Trophoblast cell (in vitro differentiated cells and primary cell): ENCODE measurements around the gene STRBP.
"Not testable (repeated sequence)": the region's sequence is repeated elsewhere in the genome, so short reads cannot be mapped to it uniquely, and the experiment has no call there.

Experiments
- DNase-seq, 2 donors: peaks; one replicate each; pipeline ENCODE4 v3.0.0-alpha.2; 2016
- H2AFZ ChIP-seq: 2 replicates; pipeline ENCODE4 v1.6.1; 2013; ENCODE audit warnings: low read length, moderate library complexity, mild to moderate bottlenecking; ENCODE audit not compliant: insufficient read depth, poor library complexity
- H2AK5ac ChIP-seq: 2 replicates; pipeline ENCODE4 v1.6.1; 2013; ENCODE audit warnings: mild to moderate bottlenecking, low read length
- H2BK120ac ChIP-seq: 2 replicates; pipeline ENCODE4 v1.6.1; 2013; ENCODE audit warnings: low read length, mild to moderate bottlenecking, moderate library complexity; ENCODE audit not compliant: insufficient read depth, poor library complexity
- H2BK12ac ChIP-seq: 2 replicates; pipeline ENCODE4 v1.6.1; 2013; ENCODE audit warnings: mild to moderate bottlenecking, low read length, moderate library complexity
- H2BK5ac ChIP-seq: 2 replicates; pipeline ENCODE4 v1.6.1; 2013; ENCODE audit warnings: low read length, low read depth, moderate library complexity, mild to moderate bottlenecking; ENCODE audit not compliant: poor library complexity
- H3K14ac ChIP-seq: 2 replicates; pipeline ENCODE4 v1.6.1; 2013; ENCODE audit warnings: mild to moderate bottlenecking, low read length
- H3K18ac ChIP-seq: 2 replicates; pipeline ENCODE4 v1.6.1; 2013; ENCODE audit warnings: mild to moderate bottlenecking, low read length
- H3K23ac ChIP-seq: 2 replicates; pipeline ENCODE4 v1.6.1; 2013; ENCODE audit warnings: low read length
- H3K27ac ChIP-seq: 2 replicates; pipeline ENCODE4 v1.5.1; 2013; ENCODE audit warnings: low read depth, mild to moderate bottlenecking, inconsistent platforms, low read length, moderate library complexity
- H3K27me3 ChIP-seq: 2 replicates; pipeline ENCODE4 v1.6.1; 2013; ENCODE audit warnings: inconsistent platforms, mild to moderate bottlenecking, low read length, moderate library complexity; ENCODE audit not compliant: insufficient read depth
- H3K36me3 ChIP-seq, 2 experiments: 1 replicate in 1 of 2; 2 replicates in 1 of 2; pipeline ENCODE4 v1.6.1; 2013; ENCODE audit warnings: low read length in 2 of 2, mild to moderate bottlenecking in 2 of 2, moderate library complexity in 1 of 2; ENCODE audit not compliant: insufficient read depth in 2 of 2, control insufficient read depth in 1 of 2
- H3K4ac ChIP-seq: 2 replicates; pipeline ENCODE4 v1.6.1; 2013; ENCODE audit warnings: low read depth, mild to moderate bottlenecking, low read length, moderate library complexity
- H3K4me1 ChIP-seq, 2 experiments: 1 replicate in 1 of 2; 2 replicates in 1 of 2; pipeline ENCODE4 v1.6.1; 2013; ENCODE audit warnings: low read length in 2 of 2, mild to moderate bottlenecking in 2 of 2, moderate library complexity in 1 of 2; ENCODE audit not compliant: insufficient read depth in 2 of 2, control insufficient read depth in 1 of 2
- H3K4me2 ChIP-seq: 2 replicates; pipeline ENCODE4 v1.6.1; 2013; ENCODE audit warnings: inconsistent platforms, mild to moderate bottlenecking, low read length, moderate library complexity
- H3K4me3 ChIP-seq: 2 replicates; pipeline ENCODE4 v1.5.1; 2013; ENCODE audit warnings: mild to moderate bottlenecking, low read depth, low read length, inconsistent platforms
- H3K79me1 ChIP-seq: one replicate; pipeline ENCODE4 v1.6.1; 2013; ENCODE audit warnings: low read length
- H3K79me2 ChIP-seq: 2 replicates; pipeline ENCODE4 v1.6.1; 2013; ENCODE audit warnings: low read length, mild to moderate bottlenecking; ENCODE audit not compliant: control insufficient read depth, insufficient read depth, poor library complexity
- H3K9ac ChIP-seq: 2 replicates; pipeline ENCODE4 v1.6.1; 2013; ENCODE audit warnings: mild to moderate bottlenecking, low read length
- H3K9me3 ChIP-seq: 2 replicates; pipeline ENCODE4 v1.6.1; 2013; ENCODE audit warnings: low read depth, mild to moderate bottlenecking, control low read depth, inconsistent platforms, low read length; ENCODE audit not compliant: insufficient read depth
- H4K12ac ChIP-seq: 2 replicates; pipeline ENCODE4 v1.6.1; 2013; ENCODE audit warnings: low read depth, mild to moderate bottlenecking, low read length, moderate library complexity
- H4K8ac ChIP-seq: 2 replicates; pipeline ENCODE4 v1.6.1; 2013; ENCODE audit warnings: low read depth, mild to moderate bottlenecking, low read length, moderate library complexity
- H4K91ac ChIP-seq: one replicate; pipeline ENCODE4 v1.6.1; 2013; ENCODE audit warnings: low read depth, mild to moderate bottlenecking, low read length, moderate library complexity
- WGBS: extraction: QIAGEN DNeasy Blood & Tissue Kit; methylation state at CpG from one replicate; pipeline ENCODE4 v1.1.7; 2013; ENCODE audit warnings: missing lambda C conversion rate; ENCODE audit not compliant: insufficient read length, insufficient coverage; ENCODE audit errors: extremely low coverage; 5-methylcytosine and 5-hydroxymethylcytosine counted together

The STRBP gene

DNA sequence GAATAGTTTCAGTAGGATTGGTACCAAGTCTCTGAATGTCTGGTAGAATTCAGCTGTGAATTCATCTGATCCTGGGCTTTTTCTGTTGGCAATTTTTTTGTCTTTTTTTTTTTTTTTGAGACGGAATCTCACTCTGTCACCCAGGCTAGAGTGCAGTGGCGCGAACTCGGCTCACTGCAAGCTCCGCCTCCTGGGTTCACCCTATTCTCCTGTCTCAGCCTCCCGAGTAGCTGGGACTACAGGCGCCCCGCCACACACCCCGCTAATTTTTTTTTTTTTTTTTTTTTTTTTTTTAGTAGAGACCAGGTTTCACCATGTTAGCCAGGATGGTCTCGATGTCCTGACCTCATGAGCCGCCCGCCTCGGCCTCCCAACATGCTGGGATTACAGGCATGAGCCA lies 67.9 kb downstream of the STRBP start:
- not testable (repeated sequence) for H2BK5ac ChIP-seq, H3K27me3 ChIP-seq, H2AK5ac ChIP-seq, H3K27ac ChIP-seq, H3K23ac ChIP-seq, H2BK120ac ChIP-seq, H4K8ac ChIP-seq, H3K4me3 ChIP-seq, H3K36me3 ChIP-seq, H3K4ac ChIP-seq, H3K14ac ChIP-seq, H3K9me3 ChIP-seq, H3K18ac ChIP-seq, H3K4me1 ChIP-seq, H2BK12ac ChIP-seq, H3K9ac ChIP-seq, H3K4me2 ChIP-seq, DNase-seq, H3K79me2 ChIP-seq, H4K12ac ChIP-seq, H4K91ac ChIP-seq, H3K79me1 ChIP-seq, H2AFZ ChIP-seq
- WGBS = no CpG with 5 or more reads among the region's 13 CpGs

DNA sequence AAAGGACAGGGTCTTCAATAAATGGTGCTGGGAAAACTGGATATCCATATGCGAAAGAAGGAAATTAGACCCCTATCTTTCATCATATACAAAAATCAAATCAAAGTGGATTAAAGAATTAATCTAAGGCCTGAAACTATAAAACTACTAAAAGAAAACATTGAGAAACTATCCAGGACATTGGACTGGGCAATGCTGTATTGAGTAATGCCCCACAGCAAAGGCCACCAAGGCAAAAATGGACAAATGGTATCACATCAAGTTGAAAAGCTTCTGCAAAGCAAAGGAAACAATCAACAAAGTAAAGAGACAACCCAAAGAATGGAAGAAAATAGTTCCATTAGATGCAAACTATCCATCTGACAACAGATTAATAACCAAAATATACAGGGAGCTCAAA lies 72.3 kb downstream of the STRBP start:
- no CpG with 5 or more reads among the region's 1 CpG for WGBS
- no peak overlapping the region for H4K91ac ChIP-seq
- no peak for DNase-seq
- H3K79me1 ChIP-seq = no peaks in the 10 kb centered on the region
- H4K12ac ChIP-seq = no peak overlapping the region
- H3K27ac ChIP-seq = no peak overlapping the region
- H2BK5ac ChIP-seq = no peak overlapping the region
- no peaks in the 10 kb centered on the region for H3K9me3 ChIP-seq
- H2BK12ac ChIP-seq = no peak overlapping the region
- H3K14ac ChIP-seq = no peak overlapping the region
- no peaks in the 10 kb centered on the region for H3K79me2 ChIP-seq
- H3K9ac ChIP-seq = no peak overlapping the region
- no peak overlapping the region for H3K4ac ChIP-seq
- no peaks in the 10 kb centered on the region for H3K27me3 ChIP-seq
- H3K23ac ChIP-seq = no peak overlapping the region
- H3K4me3 ChIP-seq = no peak overlapping the region
- H2AFZ ChIP-seq = no peak overlapping the region
- H3K36me3 ChIP-seq = no peaks in the 10 kb centered on the region
- H3K4me2 ChIP-seq = no peak overlapping the region
- no peak overlapping the region for H2BK120ac ChIP-seq
- H3K18ac ChIP-seq = no peak overlapping the region
- H4K8ac ChIP-seq = no peak overlapping the region
- H2AK5ac ChIP-seq = no peak overlapping the region
- no peaks in the 10 kb centered on the region for H3K4me1 ChIP-seq

DNA sequence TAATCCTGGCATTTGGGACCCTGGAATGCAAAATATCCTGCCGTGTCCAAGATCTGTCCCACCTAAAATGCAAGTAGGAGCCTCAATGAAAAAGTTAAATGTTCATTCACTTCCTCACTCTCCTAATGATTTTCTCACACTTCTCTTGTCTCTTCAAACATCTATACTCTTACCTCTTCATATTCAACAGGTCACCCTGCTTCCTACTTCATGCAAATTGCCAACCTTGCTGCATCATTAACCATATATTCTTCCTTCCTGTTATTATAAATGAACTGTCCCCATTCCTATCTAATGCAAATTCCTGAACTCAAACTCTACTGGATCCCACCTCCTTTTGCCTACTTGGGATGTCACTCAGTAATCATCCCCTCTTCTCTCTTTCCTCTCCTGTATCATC lies 74.4 kb downstream of the STRBP start:
- H3K14ac ChIP-seq = no peak overlapping the region
- no peak overlapping the region for H2AFZ ChIP-seq
- no peaks in the 10 kb centered on the region for H3K36me3 ChIP-seq
- no peak overlapping the region for H2BK12ac ChIP-seq
- no peak overlapping the region for H2BK120ac ChIP-seq
- H3K4me3 ChIP-seq = no peak overlapping the region
- no peaks in the 10 kb centered on the region for H3K27me3 ChIP-seq
- no peak overlapping the region for H3K4me2 ChIP-seq
- no peaks in the 10 kb centered on the region for H3K79me1 ChIP-seq
- H4K12ac ChIP-seq = no peak overlapping the region
- no peak overlapping the region for H3K4ac ChIP-seq
- no CpG with 5 or more reads among the region's 1 CpG for WGBS
- no peak overlapping the region for H3K23ac ChIP-seq
- no peak overlapping the region for H2AK5ac ChIP-seq
- no peak overlapping the region for H3K9ac ChIP-seq
- H3K9me3 ChIP-seq = no peaks in the 10 kb centered on the region
- no peak overlapping the region for H4K8ac ChIP-seq
- no peak overlapping the region for H3K18ac ChIP-seq
- H3K27ac ChIP-seq = no peak overlapping the region
- DNase-seq = no peak
- H2BK5ac ChIP-seq = no peak overlapping the region
- no peak overlapping the region for H4K91ac ChIP-seq
- no peaks in the 10 kb centered on the region for H3K79me2 ChIP-seq
- H3K4me1 ChIP-seq = no peaks in the 10 kb centered on the region

DNA sequence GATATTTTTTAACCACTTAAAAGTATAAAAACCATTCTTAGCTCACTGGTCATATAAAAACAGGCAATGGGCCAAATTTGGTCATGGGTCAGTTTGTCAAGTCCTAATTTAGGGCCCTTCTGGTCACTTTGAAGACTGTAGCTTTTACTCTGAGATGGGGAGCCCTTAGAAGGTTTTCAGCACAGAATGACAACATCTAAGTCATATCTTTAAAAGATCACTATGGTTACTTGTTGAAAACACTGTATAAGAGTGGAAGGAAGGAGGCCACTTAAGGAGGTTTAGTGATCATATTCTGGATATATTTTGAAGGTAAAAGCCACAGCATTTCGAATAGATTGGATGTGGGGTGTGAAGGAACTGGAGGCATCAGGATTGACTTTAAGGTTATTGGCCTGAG lies 76.7 kb downstream of the STRBP start:
- Histone ChIP-seq H2BK5ac (no peak overlapping the region), H3K18ac (no peak overlapping the region), H3K27me3 (no peaks in the 10 kb centered on the region), H3K23ac (no peak overlapping the region), H4K91ac (no peak overlapping the region), H3K9me3 (no peaks in the 10 kb centered on the region), H3K9ac (no peak overlapping the region), H3K79me2 (no peaks in the 10 kb centered on the region), H3K79me1 (no peaks in the 10 kb centered on the region), H2BK12ac (no peak overlapping the region), H3K27ac (no peak overlapping the region), H2AK5ac (no peak overlapping the region), H3K4ac (no peak overlapping the region), H4K8ac (no peak overlapping the region), H3K14ac (no peak overlapping the region), H2BK120ac (no peak overlapping the region), H3K4me1 (no peaks in the 10 kb centered on the region), H3K4me2 (no peak overlapping the region), H4K12ac (no peak overlapping the region), H3K36me3 (no peaks in the 10 kb centered on the region), H3K4me3 (no peak overlapping the region), H2AFZ (no peak overlapping the region)
- peak in 1 of 2 donors; percentile 1 for DNase-seq
- no CpG with 5 or more reads among the region's 1 CpG for WGBS
